ENCODE results near the gene CMTM3. TPM values are rescaled to one million over a fixed set of nuclear protein-coding genes. Genes with fewer than 3 reads are reported as not detected.
"Not testable (repeated sequence)": the region's sequence is repeated elsewhere in the genome, so short reads cannot be mapped to it uniquely, and the experiment has no call there.

The CMTM3 gene
- total RNA-seq, 1 experiment from 2014 or later: 39.2 TPM

DNA sequence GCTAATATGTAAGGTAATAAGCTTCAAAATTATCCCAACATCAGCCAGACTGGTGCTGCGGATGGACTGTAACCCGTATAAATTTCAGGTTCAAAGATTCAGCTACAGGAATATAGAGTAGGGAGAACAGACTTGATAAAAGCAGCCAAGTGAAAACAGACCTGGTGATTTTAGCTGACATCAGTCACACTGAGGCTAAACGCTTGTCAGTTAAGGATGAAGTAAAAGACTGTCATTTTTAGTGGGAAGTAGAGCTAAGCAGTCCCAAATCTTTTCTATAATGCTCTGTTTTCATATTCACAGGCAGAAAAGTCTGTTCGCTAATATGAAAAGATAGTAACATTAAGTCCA is 56.7 kb downstream of the CMTM3 start:
- H3K14ac ChIP-seq (ENCODE audit: insufficient read depth, low read length): no peak overlapping the region
- TF ChIP-seq, protein P1, sequence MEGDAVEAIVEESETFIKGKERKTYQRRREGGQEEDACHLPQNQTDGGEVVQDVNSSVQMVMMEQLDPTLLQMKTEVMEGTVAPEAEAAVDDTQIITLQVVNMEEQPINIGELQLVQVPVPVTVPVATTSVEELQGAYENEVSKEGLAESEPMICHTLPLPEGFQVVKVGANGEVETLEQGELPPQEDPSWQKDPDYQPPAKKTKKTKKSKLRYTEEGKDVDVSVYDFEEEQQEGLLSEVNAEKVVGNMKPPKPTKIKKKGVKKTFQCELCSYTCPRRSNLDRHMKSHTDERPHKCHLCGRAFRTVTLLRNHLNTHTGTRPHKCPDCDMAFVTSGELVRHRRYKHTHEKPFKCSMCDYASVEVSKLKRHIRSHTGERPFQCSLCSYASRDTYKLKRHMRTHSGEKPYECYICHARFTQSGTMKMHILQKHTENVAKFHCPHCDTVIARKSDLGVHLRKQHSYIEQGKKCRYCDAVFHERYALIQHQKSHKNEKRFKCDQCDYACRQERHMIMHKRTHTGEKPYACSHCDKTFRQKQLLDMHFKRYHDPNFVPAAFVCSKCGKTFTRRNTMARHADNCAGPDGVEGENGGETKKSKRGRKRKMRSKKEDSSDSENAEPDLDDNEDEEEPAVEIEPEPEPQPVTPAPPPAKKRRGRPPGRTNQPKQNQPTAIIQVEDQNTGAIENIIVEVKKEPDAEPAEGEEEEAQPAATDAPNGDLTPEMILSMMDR (conservative IDR thresholded peaks at IDR 0.05): no peak
- H2BK120ac ChIP-seq (ENCODE audit: low read depth, low read length, poor library complexity, severe bottlenecking): no peak overlapping the region
- Mint-ChIP-seq H3K4me3 (no peak overlapping the region), H3K4me1 (peaks cover 16 to 24% of the 10 kb centered on the region in 2 experiments), H3K27me3 (ENCODE audit: low read depth) (no peaks in the 10 kb centered on the region), H3K9me3 (no peaks in the 10 kb centered on the region), H3K36me3 (ENCODE audit: insufficient read depth in 1 of 3, low read depth in 3 of 3) (peaks cover 0 to 2% (median 2%) of the 10 kb centered on the region in 3 experiments; a peak in 2 of 7 replicates), H3K27ac (peak overlapping the region in 1 of 3 experiments; percentile 91; a peak in 1 of 7 replicates)
- H4K91ac ChIP-seq (ENCODE audit: insufficient read length, low read depth, low read length): no peak overlapping the region
- no peak overlapping the region for H3K4me2 ChIP-seq (ENCODE audit: insufficient read depth, insufficient read length, low read length)
- H2AK5ac ChIP-seq (ENCODE audit: insufficient read length, low read length): no peak overlapping the region
- no CpG with 5 or more reads among the region's 4 CpGs for WGBS (ENCODE audit: extremely low coverage, insufficient read length, low lambda C conversion rate)
- H3K79me2 ChIP-seq (ENCODE audit: insufficient read depth, low read length): peaks cover 4% of the 10 kb centered on the region; the same call in 1 of the 2 replicates
- H4K20me1 ChIP-seq (ENCODE audit: control insufficient read depth, insufficient read depth, insufficient read length): no peaks in the 10 kb centered on the region
- H2BK20ac ChIP-seq (ENCODE audit: low read depth, low read length, poor library complexity, severe bottlenecking): no peak overlapping the region
- H3K4ac ChIP-seq (ENCODE audit: low read depth, low read length): no peak overlapping the region
- H2BK15ac ChIP-seq (ENCODE audit: low read depth, low read length): no peak overlapping the region
- H3K23ac ChIP-seq (ENCODE audit: insufficient read length, low read depth, low read length): no peak overlapping the region
- no peak overlapping the region for H2BK5ac ChIP-seq (ENCODE audit: insufficient read length, low read length)
- H3K56ac ChIP-seq (ENCODE audit: insufficient read length, low read depth, low read length): no peak overlapping the region
- no peak overlapping the region for H4K5ac ChIP-seq (ENCODE audit: insufficient read length, low read depth, low read length)
- no peak overlapping the region for H3T11ph ChIP-seq (ENCODE audit: low read length)
- H3K4me1 ChIP-seq (ENCODE audit: insufficient read depth, low read length): peaks cover 2% of the 10 kb centered on the region; the same call in 1 of the 2 replicates
- peak overlapping the region; percentile 16 for H3K27ac ChIP-seq (ENCODE audit: insufficient read length, low read depth, low read length)
- H3K18ac ChIP-seq (ENCODE audit: insufficient read length, low read depth, low read length): no peak overlapping the region
- no peaks in the 10 kb centered on the region for H3K27me3 ChIP-seq (ENCODE audit: insufficient read depth, low read length)
- peaks cover 5% of the 10 kb centered on the region for H3K79me1 ChIP-seq (ENCODE audit: insufficient read depth, low read depth, low read length, poor library complexity, severe bottlenecking)
- H2BK12ac ChIP-seq (ENCODE audit: insufficient read length, low read depth, low read length): no peak overlapping the region
- no peak overlapping the region for H2AFZ ChIP-seq (ENCODE audit: low read length)
- H3K9me3 ChIP-seq (ENCODE audit: control insufficient read depth, low read depth, low read length): no peaks in the 10 kb centered on the region
- no peaks in the 10 kb centered on the region for H3K23me2 ChIP-seq (ENCODE audit: insufficient read length, low read depth, low read length, poor library complexity, severe bottlenecking)
- H3K9ac ChIP-seq (ENCODE audit: extremely low read depth, insufficient read length, low read length): no peak overlapping the region
- H4K8ac ChIP-seq (replicated peaks; ENCODE audit: insufficient read length, low read depth, low read length): no peak overlapping the region
- DNase-seq: no peak

DNA sequence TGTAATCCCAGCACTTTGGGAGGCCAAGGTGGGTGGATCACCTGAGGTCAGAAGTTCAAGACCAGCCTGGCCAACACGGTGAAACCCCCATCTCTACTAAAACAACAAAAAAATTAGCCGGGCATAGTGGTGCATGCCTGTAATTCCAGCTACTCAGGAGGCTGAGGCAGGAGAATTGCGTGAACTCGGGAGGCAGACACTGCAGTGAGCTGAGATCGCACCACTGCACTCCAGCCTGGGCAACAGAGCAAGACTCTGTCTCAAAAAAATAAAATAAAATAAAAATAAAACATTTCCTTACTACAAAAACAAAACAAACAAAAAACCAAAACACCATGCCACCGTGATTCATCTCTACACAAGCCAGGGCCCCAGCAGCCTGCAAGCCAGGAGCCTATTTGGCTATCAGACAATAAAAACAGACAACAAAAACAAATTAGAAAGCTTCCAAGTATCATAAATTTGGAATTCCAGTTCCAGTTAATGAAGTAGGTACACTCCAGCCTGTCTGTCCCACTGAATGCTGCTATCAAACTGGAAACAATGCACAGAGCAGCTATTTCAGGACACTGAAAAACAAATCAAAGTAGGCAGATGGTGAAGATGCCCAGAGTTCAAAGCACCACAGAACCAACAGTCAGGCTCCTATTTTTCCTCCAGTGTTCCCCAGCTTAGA is 57.3 kb downstream of the CMTM3 start:
- not testable (repeated sequence) for DNase-seq; H3T11ph ChIP-seq (ENCODE audit: low read length); H3K4me1 ChIP-seq (ENCODE audit: insufficient read depth, low read length); H3K4me2 ChIP-seq (ENCODE audit: insufficient read depth, insufficient read length, low read length); H3K9ac ChIP-seq (ENCODE audit: extremely low read depth, insufficient read length, low read length); H3K4me3 Mint-ChIP-seq; H3K9me3 Mint-ChIP-seq; H3K27ac ChIP-seq (ENCODE audit: insufficient read length, low read depth, low read length); H3K56ac ChIP-seq (ENCODE audit: insufficient read length, low read depth, low read length); H2AK5ac ChIP-seq (ENCODE audit: insufficient read length, low read length); H2BK12ac ChIP-seq (ENCODE audit: insufficient read length, low read depth, low read length); H3K79me2 ChIP-seq (ENCODE audit: insufficient read depth, low read length); H3K4ac ChIP-seq (ENCODE audit: low read depth, low read length); H4K5ac ChIP-seq (ENCODE audit: insufficient read length, low read depth, low read length); H3K23me2 ChIP-seq (ENCODE audit: insufficient read length, low read depth, low read length, poor library complexity, severe bottlenecking); H4K20me1 ChIP-seq (ENCODE audit: control insufficient read depth, insufficient read depth, insufficient read length); H4K8ac ChIP-seq (replicated peaks; ENCODE audit: insufficient read length, low read depth, low read length); H3K9me3 ChIP-seq (ENCODE audit: control insufficient read depth, low read depth, low read length); H3K18ac ChIP-seq (ENCODE audit: insufficient read length, low read depth, low read length); H2AFZ ChIP-seq (ENCODE audit: low read length); H2BK20ac ChIP-seq (ENCODE audit: low read depth, low read length, poor library complexity, severe bottlenecking); H2BK120ac ChIP-seq (ENCODE audit: low read depth, low read length, poor library complexity, severe bottlenecking); H2BK15ac ChIP-seq (ENCODE audit: low read depth, low read length); H3K23ac ChIP-seq (ENCODE audit: insufficient read length, low read depth, low read length); H3K27me3 Mint-ChIP-seq (ENCODE audit: low read depth); H3K36me3 Mint-ChIP-seq (ENCODE audit: insufficient read depth in 1 of 3, low read depth in 3 of 3); H3K14ac ChIP-seq (ENCODE audit: insufficient read depth, low read length); H2BK5ac ChIP-seq (ENCODE audit: insufficient read length, low read length); H3K27me3 ChIP-seq (ENCODE audit: insufficient read depth, low read length); H4K91ac ChIP-seq (ENCODE audit: insufficient read length, low read depth, low read length); H3K79me1 ChIP-seq (ENCODE audit: insufficient read depth, low read depth, low read length, poor library complexity, severe bottlenecking)
- peak overlapping the region in 1 of 3 experiments; percentile 63; a peak in 2 of 7 replicates for H3K27ac Mint-ChIP-seq
- H3K4me1 Mint-ChIP-seq: peaks cover 16 to 24% of the 10 kb centered on the region in 2 experiments
- WGBS (ENCODE audit: extremely low coverage, insufficient read length, low lambda C conversion rate): no CpG with 5 or more reads among the region's 6 CpGs
